PFSK-1 (cell line): ENCODE measurements around the gene WDR59.

Source experiments
- FOXP2 ChIP-seq: optimal IDR thresholded peaks from 2 replicates; pipeline ENCODE3; 2011; ENCODE audit warnings: borderline replicate concordance, control low read depth, inconsistent platforms; ENCODE audit not compliant: insufficient read depth; ENCODE audit errors: extremely low read length, extremely low read depth
- POLR2AphosphoS5 ChIP-seq: IDR thresholded peaks from 2 replicates; pipeline ENCODE4 v1.6.1; 2012; ENCODE audit warnings: low read depth, mild to moderate bottlenecking, control low read depth, low read length, moderate library complexity
- REST ChIP-seq, 2 experiments: IDR thresholded peaks; 2 replicates each; pipeline versions ENCODE4 v1.6.1 to v1.8.0; 2011 to 2012; ENCODE audit warnings: low read depth in 2 of 2, low read length in 2 of 2, control low read depth in 1 of 2, inconsistent platforms in 1 of 2, mild to moderate bottlenecking in 1 of 2, moderate library complexity in 1 of 2; ENCODE audit not compliant: insufficient read depth in 1 of 2
- SIN3A ChIP-seq: IDR thresholded peaks from 2 replicates; pipeline ENCODE4 v1.6.1; 2012; ENCODE audit warnings: mild to moderate bottlenecking, low read length, moderate library complexity, borderline replicate concordance; ENCODE audit not compliant: insufficient read depth
- TAF1 ChIP-seq: IDR thresholded peaks from 2 replicates; pipeline ENCODE4 v1.6.1; 2012; ENCODE audit warnings: low read length, control low read depth, borderline replicate concordance; ENCODE audit not compliant: insufficient read depth

The WDR59 gene

GRCh38 chr16:74836111-74836671, 148.7 kb downstream of the WDR59 start:
- TF ChIP-seq POLR2AphosphoS5 = no peak
- TF ChIP-seq TAF1 = no peak
- TF ChIP-seq FOXP2 = no peak
- no peak for TF ChIP-seq REST (IDR thresholded peaks at IDR 0.05; ENCODE audit: insufficient read depth in 1 of 2, low read depth in 2 of 2, low read length in 2 of 2)
- no peak for TF ChIP-seq SIN3A

GRCh38 chr16:74832228-74832627, 152.7 kb downstream of the WDR59 start:
- no peak for TF ChIP-seq SIN3A
- TF ChIP-seq TAF1 = no peak
- TF ChIP-seq REST (IDR thresholded peaks at IDR 0.05; ENCODE audit: insufficient read depth in 1 of 2, low read depth in 2 of 2, low read length in 2 of 2) = no peak
- TF ChIP-seq POLR2AphosphoS5 = no peak
- TF ChIP-seq FOXP2 = no peak

GRCh38 chr16:74831467-74831866, 153.5 kb downstream of the WDR59 start:
- TF ChIP-seq POLR2AphosphoS5 (no peak), TAF1 (no peak), SIN3A (no peak), REST (IDR thresholded peaks at IDR 0.05; ENCODE audit: insufficient read depth in 1 of 2, low read depth in 2 of 2, low read length in 2 of 2) (no peak), FOXP2 (no peak)

- TF ChIP-seq REST (IDR thresholded peaks at IDR 0.05; ENCODE audit: insufficient read depth in 1 of 2, low read depth in 2 of 2, low read length in 2 of 2) (no peak), SIN3A (no peak), TAF1 (no peak), FOXP2 (no peak), POLR2AphosphoS5 (no peak)
These were observed 154.3 kb downstream of the WDR59 start for GRCh38 chr16:74830648-74831047.

GRCh38 chr16:74829637-74830036, 155.3 kb downstream of the WDR59 start:
- TF ChIP-seq POLR2AphosphoS5 (no peak), FOXP2 (no peak), SIN3A (no peak), TAF1 (no peak), REST (IDR thresholded peaks at IDR 0.05; ENCODE audit: insufficient read depth in 1 of 2, low read depth in 2 of 2, low read length in 2 of 2) (no peak)
